Loucy (cell line): ENCODE data around the gene CNTN4.

ENCODE experiments used
- CTCF ChIP-seq: fragments of 200-600 bp; sonication (generic); conservative IDR thresholded peaks from 2 replicates; pipeline ENCODE4 v1.5.1; 2014; ENCODE audit warnings: mild to moderate bottlenecking, antibody characterized with exemption, low read length
- EZH2phosphoT487 ChIP-seq: fragments of 200-600 bp; IDR thresholded peaks from 2 replicates; pipeline ENCODE4 v1.6.1; 2018; ENCODE audit warnings: antibody characterized with exemption, mild to moderate bottlenecking, moderate library complexity, borderline replicate concordance

- TF ChIP-seq CTCF (no peak), EZH2phosphoT487 (no peak)
Measured at GRCh38 chr3:2976212-2976611, 877.5 kb downstream of the CNTN4 start.
